ENCODE data around the gene ITPR1. TPM values are rescaled to one million over a fixed set of nuclear protein-coding genes. Genes with fewer than 3 reads are reported as not detected.

ITPR1 gene
- polyA plus RNA-seq, 1 experiment = 1.4 TPM

GRCh38 chr3:4774531-4774930 lies 281.4 kb downstream of the ITPR1 start:
- H3K4me3 ChIP-seq (ENCODE audit: low read depth, low read length) = no peak overlapping the region
- no peaks in the 10 kb centered on the region for H3K36me3 ChIP-seq (ENCODE audit: control insufficient read depth, insufficient read depth, low read length)
- no peaks in the 10 kb centered on the region for H3K27me3 ChIP-seq (ENCODE audit: control insufficient read depth, insufficient read depth, low read length)
- no peak for DNase-seq (ENCODE audit: low read depth)
- ChIA-PET CTCF (no interaction called here), POLR2A (no interaction called here)
- TF ChIP-seq, protein P1, sequence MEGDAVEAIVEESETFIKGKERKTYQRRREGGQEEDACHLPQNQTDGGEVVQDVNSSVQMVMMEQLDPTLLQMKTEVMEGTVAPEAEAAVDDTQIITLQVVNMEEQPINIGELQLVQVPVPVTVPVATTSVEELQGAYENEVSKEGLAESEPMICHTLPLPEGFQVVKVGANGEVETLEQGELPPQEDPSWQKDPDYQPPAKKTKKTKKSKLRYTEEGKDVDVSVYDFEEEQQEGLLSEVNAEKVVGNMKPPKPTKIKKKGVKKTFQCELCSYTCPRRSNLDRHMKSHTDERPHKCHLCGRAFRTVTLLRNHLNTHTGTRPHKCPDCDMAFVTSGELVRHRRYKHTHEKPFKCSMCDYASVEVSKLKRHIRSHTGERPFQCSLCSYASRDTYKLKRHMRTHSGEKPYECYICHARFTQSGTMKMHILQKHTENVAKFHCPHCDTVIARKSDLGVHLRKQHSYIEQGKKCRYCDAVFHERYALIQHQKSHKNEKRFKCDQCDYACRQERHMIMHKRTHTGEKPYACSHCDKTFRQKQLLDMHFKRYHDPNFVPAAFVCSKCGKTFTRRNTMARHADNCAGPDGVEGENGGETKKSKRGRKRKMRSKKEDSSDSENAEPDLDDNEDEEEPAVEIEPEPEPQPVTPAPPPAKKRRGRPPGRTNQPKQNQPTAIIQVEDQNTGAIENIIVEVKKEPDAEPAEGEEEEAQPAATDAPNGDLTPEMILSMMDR (IDR thresholded peaks at IDR 0.05; ENCODE audit: insufficient read depth, low read depth, low read length) = no peak

- ChIA-PET POLR2A (no interaction called here), CTCF (interaction anchor here (1.3 kb wide), 1 partner anchor 9 kb away, joined by 3 read pairs; no protein-coding TSS in a partner anchor)
- Histone ChIP-seq H3K27me3 (ENCODE audit: control insufficient read depth, insufficient read depth, low read length) (no peaks in the 10 kb centered on the region), H3K4me3 (ENCODE audit: low read depth, low read length) (no peak overlapping the region), H3K36me3 (ENCODE audit: control insufficient read depth, insufficient read depth, low read length) (no peaks in the 10 kb centered on the region)
- TF ChIP-seq, protein P1 (IDR thresholded peaks at IDR 0.05; ENCODE audit: insufficient read depth, low read depth, low read length) = no peak
- no peak for DNase-seq (ENCODE audit: low read depth)
Measured at GRCh38 chr3:4776399-4776979, 283.3 kb downstream of the ITPR1 start.

GRCh38 chr3:4776980-4777581 lies 283.9 kb downstream of the ITPR1 start:
- TF ChIP-seq, protein P1 (IDR thresholded peaks at IDR 0.05; ENCODE audit: insufficient read depth, low read depth, low read length) = no peak
- DNase-seq (ENCODE audit: low read depth) = no peak
- CTCF ChIA-PET = interaction anchor here (0.9 to 1.3 kb wide), 2 partner anchors 8 to 44 kb away, joined by 3 read pairs; no protein-coding TSS in a partner anchor

DNA sequence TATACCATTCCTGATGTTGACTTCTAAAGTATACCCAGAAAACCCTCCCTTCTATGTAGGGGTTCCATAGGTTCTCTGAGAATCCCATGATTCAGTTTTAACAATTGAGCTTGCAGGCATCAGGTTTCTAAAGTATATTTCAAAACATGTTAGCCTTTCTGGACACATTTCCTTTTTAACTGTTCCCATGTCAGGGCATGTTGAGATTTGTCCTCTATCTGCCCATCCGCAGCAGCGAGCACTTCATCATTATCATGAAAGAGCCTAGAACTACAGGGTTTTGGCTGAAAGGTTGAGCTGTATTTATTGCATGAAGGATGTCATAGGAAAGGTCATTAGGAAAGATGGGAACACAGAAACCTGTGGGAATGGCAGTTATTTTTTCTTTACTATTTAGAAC lies 285.0 kb downstream of the ITPR1 start:
- Histone ChIP-seq H3K27me3 (ENCODE audit: control insufficient read depth, insufficient read depth, low read length) (no peaks in the 10 kb centered on the region), H3K36me3 (ENCODE audit: control insufficient read depth, insufficient read depth, low read length) (no peaks in the 10 kb centered on the region), H3K4me3 (ENCODE audit: low read depth, low read length) (no peak overlapping the region)
- TF ChIP-seq, protein P1 (IDR thresholded peaks at IDR 0.05; ENCODE audit: insufficient read depth, low read depth, low read length) = no peak
- POLR2A ChIA-PET = no interaction called here
- CTCF ChIA-PET = no interaction called here
- no peak for DNase-seq (ENCODE audit: low read depth)

More at GRCh38 chr3:4776980-4777581, 283.9 kb downstream of the ITPR1 start:
- POLR2A ChIA-PET = no interaction called here
- Histone ChIP-seq H3K27me3 (ENCODE audit: control insufficient read depth, insufficient read depth, low read length) (no peaks in the 10 kb centered on the region), H3K36me3 (ENCODE audit: control insufficient read depth, insufficient read depth, low read length) (no peaks in the 10 kb centered on the region), H3K4me3 (ENCODE audit: low read depth, low read length) (no peak overlapping the region)

DNA sequence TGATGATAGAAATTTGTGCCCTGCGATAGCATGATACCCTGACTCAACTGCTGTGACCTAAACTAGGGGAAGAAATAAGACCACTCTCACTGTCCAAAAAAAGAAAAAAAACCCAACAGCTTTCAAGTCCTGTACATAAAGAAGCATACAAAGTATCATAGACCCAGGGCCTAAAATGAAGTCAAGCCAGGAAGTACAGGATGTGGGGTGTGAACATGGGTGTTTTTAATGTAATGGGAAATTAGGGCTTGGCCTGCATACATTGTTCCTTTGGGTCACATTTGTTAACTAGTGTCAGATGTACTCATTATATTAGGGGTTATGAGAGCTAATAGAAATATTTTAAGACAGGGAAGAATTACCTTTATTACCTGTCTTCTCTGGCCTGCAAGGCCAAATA lies 285.6 kb downstream of the ITPR1 start:
- Histone ChIP-seq H3K27me3 (ENCODE audit: control insufficient read depth, insufficient read depth, low read length) (no peaks in the 10 kb centered on the region), H3K36me3 (ENCODE audit: control insufficient read depth, insufficient read depth, low read length) (no peaks in the 10 kb centered on the region), H3K4me3 (ENCODE audit: low read depth, low read length) (no peak overlapping the region)
- DNase-seq (ENCODE audit: low read depth) = no peak
- TF ChIP-seq, protein P1 (IDR thresholded peaks at IDR 0.05; ENCODE audit: insufficient read depth, low read depth, low read length) = no peak
- CTCF ChIA-PET = interaction anchor here (1.0 kb wide), 1 partner anchor 248 kb away, joined by 3 read pairs; no protein-coding TSS in a partner anchor
- POLR2A ChIA-PET = no interaction called here
